DMS 273 (cell line): ENCODE data around the gene GOLGA3.

Experiments
- DNase-seq: peaks from one replicate; lab custom pipeline; 2025; ENCODE audit not compliant: unreplicated experiment; lab: John Stamatoyannopoulos, UW

The GOLGA3 gene

DNA sequence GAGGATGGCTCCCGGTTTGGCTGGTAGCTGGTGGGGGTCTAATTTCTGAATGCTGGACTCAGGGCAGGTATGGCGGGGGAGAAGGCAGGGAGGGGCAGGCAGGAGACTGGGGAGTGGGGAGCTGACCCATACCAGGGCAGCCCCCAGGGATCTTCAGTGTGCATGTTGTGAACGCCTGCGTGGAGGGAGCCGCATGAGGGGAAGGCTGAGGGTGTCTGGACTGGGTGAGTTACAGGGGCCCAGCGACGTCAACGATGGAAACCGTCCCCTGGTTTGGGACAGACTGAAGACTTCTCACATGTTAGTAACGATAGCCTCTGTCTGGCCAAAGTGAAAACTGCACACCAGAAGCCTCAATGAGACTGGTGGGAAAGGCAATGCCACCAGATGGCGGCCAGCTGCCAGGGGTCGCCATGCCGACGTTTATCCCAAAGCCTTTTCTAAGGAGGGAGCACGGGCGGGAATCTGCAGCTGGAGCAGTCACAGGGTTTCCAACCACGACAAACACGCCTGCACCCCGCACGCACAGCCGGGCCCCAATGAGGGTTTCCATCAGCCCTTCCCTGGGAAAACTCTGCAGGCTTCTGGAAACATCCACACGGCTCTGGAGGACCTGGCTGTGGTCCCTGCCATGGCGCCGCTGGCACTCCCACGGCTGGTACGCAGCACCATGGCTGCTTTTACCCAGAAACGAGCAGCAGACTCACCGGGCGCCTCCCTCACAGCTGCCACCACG is 104.0 kb downstream of the GOLGA3 start:
- peak; percentile 86 for DNase-seq

DNA sequence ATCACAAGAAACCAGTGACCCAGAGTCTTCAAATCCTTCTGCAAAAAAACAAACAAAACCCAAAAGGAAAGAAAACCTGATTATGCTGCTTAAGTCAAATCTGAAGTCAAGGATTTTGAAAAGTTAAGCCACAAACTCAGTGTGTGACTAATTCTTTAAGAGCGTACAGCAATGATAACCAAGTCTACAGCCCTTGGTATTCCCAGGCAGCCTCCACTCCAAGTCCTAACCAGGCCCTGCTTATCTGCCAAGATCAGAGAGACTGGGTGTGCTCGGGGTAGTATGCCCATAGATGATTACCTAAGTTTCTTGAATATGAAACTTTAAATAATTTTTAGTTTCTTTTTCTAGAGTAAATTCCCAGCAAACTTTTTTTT is 104.9 kb downstream of the GOLGA3 start:
- no peak for DNase-seq

DNA sequence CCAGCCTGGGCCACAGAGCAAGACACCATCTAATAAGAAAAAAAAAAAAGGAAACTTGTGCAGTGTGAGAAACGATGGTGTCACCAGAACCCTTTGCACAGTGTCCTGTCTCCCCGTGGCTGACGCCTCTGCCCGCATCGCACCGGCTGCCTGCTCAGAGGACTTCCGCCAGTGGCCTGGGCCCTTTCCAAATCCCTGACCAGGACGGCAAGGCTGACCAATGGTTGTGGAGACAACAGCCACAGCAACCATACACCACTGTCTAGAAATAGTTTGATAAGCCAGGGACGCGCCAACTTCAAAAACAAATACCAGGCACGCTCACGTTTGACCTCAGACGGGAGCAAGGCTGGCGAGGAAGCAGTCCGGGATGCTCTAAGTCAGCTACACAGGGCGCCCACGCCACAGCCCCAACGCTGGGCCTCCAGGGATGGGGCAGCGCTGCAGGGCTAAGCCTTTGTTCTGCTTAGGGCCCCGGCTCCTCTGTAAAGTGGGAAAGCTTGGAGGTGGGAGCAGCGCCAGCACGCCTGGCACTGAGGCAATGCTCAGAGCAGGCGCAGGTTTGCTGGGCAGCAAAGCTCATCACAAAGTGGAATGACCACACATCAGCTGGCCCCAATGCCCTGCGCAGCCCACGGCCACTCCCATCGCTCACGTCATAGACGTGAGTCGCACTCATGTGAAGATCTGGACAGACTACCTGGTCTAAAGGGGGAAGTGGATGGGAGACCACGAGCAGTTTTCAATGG is 105.5 kb downstream of the GOLGA3 start:
- DNase-seq, result no peak

DNA sequence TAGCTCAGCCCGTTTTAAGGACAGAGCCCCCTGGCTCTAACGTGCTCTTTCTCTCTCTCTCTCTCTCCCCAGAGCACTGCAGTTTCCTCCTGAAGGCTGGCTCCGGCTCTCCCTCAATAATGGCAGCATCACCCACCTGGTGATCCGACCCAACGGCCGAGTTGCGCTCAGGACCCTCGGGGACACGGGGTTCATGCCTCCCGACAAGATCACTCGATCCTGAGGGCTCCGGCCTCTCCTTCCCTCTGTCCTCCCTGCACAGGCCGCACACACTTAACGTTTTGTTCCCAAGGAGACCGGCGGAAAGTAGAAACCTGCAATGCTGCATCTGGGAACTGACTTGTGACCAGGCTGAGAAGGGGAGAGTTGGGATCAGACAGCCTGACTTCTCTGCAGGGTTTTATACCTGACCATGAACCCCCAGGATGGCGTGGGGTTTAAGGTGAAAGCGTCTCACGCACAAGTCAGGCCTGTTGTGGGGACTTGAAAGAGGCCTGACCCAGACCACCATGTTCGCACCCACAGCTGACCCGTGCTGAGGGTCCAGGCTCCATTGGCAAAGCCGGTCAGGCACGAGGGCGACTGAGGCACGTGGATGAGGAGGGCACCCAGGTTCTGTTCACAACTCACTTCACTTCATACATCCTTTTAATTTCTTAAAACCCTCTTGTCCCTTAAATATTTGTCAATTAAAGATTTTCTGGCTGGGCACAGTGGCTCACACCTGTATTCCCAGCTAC is 107.9 kb downstream of the GOLGA3 start:
- DNase-seq, result no peak

DNA sequence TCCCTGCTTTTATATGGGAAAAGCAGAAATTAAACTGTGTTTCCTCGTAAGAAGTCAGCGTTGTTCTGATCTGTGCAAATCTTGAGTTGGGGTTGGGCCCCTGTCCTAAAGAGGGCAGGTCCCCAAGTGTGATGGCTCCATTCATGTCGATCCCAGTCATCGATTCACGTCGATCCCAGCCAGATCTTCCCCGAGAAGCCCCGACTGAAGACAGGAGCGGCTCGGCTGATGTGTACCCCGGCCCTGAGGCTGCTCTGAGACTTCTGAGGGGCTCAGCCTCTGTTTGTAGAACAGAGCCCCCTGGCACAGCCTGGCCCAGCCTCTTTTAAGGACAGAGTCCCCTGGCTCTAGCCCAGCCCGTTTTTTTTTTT is 108.7 kb downstream of the GOLGA3 start:
- no peak for DNase-seq

DNA sequence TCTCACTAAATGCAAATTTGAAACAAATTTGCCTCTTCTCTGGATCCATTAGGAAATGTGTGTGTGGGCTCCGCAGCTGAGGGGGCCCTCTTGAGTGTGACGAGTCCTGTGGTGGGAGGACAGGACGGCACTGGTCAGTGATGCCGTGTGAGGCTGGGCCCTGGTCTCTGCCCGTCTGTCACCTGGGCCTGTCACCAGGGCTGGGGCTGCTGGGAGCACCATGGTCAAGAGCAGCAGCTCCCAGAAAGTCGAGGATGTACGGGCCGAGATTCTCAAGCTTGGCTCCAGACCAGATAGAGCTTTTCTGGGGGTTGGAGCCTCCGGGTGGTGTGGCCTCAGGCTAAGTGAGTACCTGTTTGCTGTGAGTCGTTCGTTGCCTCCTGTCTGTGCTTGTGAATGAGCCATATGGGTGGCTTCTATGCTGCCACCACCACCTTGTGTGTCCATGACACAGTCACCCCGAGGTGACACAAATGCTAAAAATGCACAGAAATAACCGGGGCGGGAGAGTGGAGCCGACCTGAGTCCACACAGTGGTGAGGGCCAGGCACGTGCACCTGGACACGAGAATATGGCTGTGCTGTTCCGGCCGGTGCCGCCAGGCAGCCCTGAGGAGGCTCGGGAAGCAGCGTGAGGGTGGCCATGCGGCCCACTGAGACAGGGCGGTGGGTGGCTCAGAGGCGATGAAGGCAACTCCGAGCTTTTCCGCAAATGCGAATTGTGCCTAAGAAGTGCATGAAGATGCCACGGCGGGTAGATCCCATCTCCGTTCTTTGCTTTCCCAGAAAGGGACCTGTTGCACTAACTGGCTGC is 109.3 kb downstream of the GOLGA3 start:
- no peak for DNase-seq
